Measurements from ENCODE around the gene P2RX1.
A peak's percentile ranks its signal among the peaks of the same experiment; 100 is the strongest.

Gene P2RX1

DNA sequence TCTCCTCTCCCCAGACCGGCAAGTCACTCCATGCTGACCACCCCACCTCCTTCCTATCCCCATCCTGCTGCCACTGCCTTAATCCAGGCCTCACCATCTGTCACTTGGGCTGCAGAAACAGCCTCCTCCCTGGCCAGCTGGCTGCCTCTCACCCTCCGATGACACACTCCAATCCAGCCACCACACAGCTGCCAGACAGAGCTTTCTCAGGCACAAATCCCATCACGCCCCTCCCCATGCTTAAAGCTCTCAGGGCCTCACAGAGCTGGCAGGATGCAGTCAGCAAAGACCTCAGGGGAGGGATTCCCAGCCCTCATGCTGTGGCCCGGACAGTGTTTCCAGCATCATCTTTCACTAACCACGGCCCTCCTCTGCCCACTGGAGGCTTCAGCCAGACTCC, 37.1 kb downstream of the P2RX1 start:
- Histone ChIP-seq H3K4me3 (ENCODE audit: low read length) (no peak overlapping the region), H3K9ac (ENCODE audit: low read length) (no peak overlapping the region), H3K36me3 (ENCODE audit: control insufficient read depth, insufficient read depth, low read length, severe bottlenecking) (peaks cover 21% of the 10 kb centered on the region), H3K27me3 (replicated peaks; ENCODE audit: control insufficient read depth, insufficient read depth, low read length) (no peaks in the 10 kb centered on the region), H3K4me1 (ENCODE audit: control insufficient read depth, insufficient read depth, low read length) (peaks cover 9% of the 10 kb centered on the region), H3K9me3 (ENCODE audit: control insufficient read depth, low read length) (no peaks in the 10 kb centered on the region)
- peak; percentile 68 for DNase-seq (ENCODE audit: low read depth)

DNA sequence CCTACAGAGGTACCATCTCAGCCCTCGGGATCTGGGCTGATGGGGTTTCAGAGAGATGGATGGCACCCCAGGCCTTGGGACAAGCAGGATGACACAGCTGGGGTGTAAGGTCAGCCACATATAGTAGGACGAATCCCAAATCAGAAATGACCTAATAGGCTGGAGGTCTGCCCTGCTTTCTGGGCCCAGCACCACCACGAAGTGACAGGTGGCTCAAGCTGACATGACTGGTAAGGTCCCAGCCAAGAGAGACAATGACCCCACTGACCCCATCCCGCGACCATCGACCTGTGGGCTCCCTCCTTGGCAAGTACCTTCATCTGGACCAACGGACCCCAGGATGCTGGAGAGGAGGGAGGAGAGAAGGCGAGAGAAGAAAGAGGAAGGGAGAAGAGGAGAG, 39.0 kb downstream of the P2RX1 start:
- no peak for DNase-seq (ENCODE audit: low read depth)
- Histone ChIP-seq H3K9ac (ENCODE audit: low read length) (no peak overlapping the region), H3K4me1 (ENCODE audit: control insufficient read depth, insufficient read depth, low read length) (peaks cover 9% of the 10 kb centered on the region), H3K27me3 (replicated peaks; ENCODE audit: control insufficient read depth, insufficient read depth, low read length) (no peaks in the 10 kb centered on the region), H3K36me3 (ENCODE audit: control insufficient read depth, insufficient read depth, low read length, severe bottlenecking) (peaks cover 28% of the 10 kb centered on the region), H3K9me3 (ENCODE audit: control insufficient read depth, low read length) (no peaks in the 10 kb centered on the region), H3K4me3 (ENCODE audit: low read length) (no peak overlapping the region)

DNA sequence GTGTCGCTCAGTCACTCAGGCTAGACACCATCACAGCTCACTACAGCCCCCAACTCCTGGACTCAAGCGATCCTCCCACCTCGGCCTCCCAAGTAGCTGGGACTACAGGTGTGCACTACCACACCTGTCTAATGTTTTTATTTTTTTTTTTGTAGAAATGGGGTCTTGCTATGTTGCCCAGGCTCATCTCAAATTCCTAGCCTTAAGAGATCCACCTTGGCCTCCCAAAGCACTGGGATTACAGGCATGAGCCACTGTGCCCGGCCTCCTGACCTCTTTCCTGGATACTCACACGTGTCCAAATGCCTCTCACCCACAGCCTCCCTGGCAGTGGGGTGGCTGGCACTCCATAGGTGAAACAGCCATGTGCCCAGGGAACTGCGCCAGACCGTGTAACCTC, 40.9 kb downstream of the P2RX1 start:
- DNase-seq (ENCODE audit: low read depth) = no peak
- peaks cover 9% of the 10 kb centered on the region for H3K4me1 ChIP-seq (ENCODE audit: control insufficient read depth, insufficient read depth, low read length)
- H3K4me3 ChIP-seq (ENCODE audit: low read length) = no peak overlapping the region
- peaks cover 27% of the 10 kb centered on the region for H3K36me3 ChIP-seq (ENCODE audit: control insufficient read depth, insufficient read depth, low read length, severe bottlenecking)
- H3K9me3 ChIP-seq (ENCODE audit: control insufficient read depth, low read length) = no peaks in the 10 kb centered on the region
- no peak overlapping the region for H3K9ac ChIP-seq (ENCODE audit: low read length)
- H3K27me3 ChIP-seq (replicated peaks; ENCODE audit: control insufficient read depth, insufficient read depth, low read length) = no peaks in the 10 kb centered on the region

DNA sequence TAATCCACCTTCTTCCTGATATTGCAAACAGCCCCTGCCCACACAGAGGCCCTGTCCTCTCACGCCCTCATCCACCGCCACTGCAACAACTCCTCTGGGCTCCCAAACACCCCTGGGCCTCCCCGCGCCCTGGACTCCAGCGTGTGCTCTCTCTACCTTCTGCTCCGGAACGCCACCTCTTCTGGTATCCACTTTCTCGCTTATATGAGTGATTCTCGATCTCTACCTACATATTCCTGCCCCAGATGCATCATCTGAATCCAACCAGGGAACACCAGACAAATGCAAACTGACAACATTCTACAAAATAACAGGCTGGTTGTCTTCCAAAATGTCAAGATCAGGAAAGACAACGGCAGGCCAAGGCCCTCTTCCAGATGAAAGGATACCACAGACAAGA, 42.4 kb downstream of the P2RX1 start:
- no peaks in the 10 kb centered on the region for H3K4me1 ChIP-seq (ENCODE audit: control insufficient read depth, insufficient read depth, low read length)
- no peak for DNase-seq (ENCODE audit: low read depth)
- no peak overlapping the region for H3K9ac ChIP-seq (ENCODE audit: low read length)
- peaks cover 27% of the 10 kb centered on the region for H3K36me3 ChIP-seq (ENCODE audit: control insufficient read depth, insufficient read depth, low read length, severe bottlenecking)
- no peak overlapping the region for H3K4me3 ChIP-seq (ENCODE audit: low read length)
- no peaks in the 10 kb centered on the region for H3K27me3 ChIP-seq (replicated peaks; ENCODE audit: control insufficient read depth, insufficient read depth, low read length)
- no peaks in the 10 kb centered on the region for H3K9me3 ChIP-seq (ENCODE audit: control insufficient read depth, low read length)

DNA sequence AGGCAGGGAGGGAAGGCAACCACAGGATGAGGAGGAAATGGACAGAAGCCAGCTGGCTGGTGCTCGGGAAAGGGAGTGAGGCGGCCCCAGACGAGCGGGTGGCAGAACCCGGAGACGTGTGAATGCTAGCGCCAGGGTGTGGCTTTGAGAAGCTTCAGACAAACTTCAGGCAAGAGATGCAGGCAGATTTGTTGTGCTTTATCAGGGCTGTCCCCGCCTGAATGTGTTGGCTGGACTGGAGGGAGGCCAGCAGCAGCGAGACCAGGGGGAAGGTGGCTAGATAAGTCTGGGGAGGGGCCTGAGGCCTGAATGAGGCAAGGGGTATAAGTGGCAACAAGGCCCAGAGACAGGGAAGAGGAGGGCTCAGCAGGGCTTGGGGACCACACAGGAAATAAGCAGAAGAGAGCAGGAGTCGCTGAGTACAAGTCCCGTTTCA, 45.4 kb downstream of the P2RX1 start:
- Histone ChIP-seq H3K4me1 (ENCODE audit: control insufficient read depth, insufficient read depth, low read length) (no peaks in the 10 kb centered on the region), H3K9me3 (ENCODE audit: control insufficient read depth, low read length) (no peaks in the 10 kb centered on the region), H3K4me3 (ENCODE audit: low read length) (no peak overlapping the region), H3K27me3 (replicated peaks; ENCODE audit: control insufficient read depth, insufficient read depth, low read length) (no peaks in the 10 kb centered on the region), H3K9ac (ENCODE audit: low read length) (no peak overlapping the region), H3K36me3 (ENCODE audit: control insufficient read depth, insufficient read depth, low read length, severe bottlenecking) (peaks cover 24% of the 10 kb centered on the region)
- no peak for DNase-seq (ENCODE audit: low read depth)

GRCh38 chr17:3867606-3868005, 48.7 kb downstream of the P2RX1 start:
- Histone ChIP-seq H3K36me3 (ENCODE audit: control insufficient read depth, insufficient read depth, low read length, severe bottlenecking) (peaks cover 9% of the 10 kb centered on the region), H3K9me3 (ENCODE audit: control insufficient read depth, low read length) (no peaks in the 10 kb centered on the region), H3K9ac (ENCODE audit: low read length) (no peak overlapping the region), H3K4me3 (ENCODE audit: low read length) (no peak overlapping the region), H3K4me1 (ENCODE audit: control insufficient read depth, insufficient read depth, low read length) (no peaks in the 10 kb centered on the region), H3K27me3 (replicated peaks; ENCODE audit: control insufficient read depth, insufficient read depth, low read length) (no peaks in the 10 kb centered on the region)
- no peak for DNase-seq (ENCODE audit: low read depth)

DNA sequence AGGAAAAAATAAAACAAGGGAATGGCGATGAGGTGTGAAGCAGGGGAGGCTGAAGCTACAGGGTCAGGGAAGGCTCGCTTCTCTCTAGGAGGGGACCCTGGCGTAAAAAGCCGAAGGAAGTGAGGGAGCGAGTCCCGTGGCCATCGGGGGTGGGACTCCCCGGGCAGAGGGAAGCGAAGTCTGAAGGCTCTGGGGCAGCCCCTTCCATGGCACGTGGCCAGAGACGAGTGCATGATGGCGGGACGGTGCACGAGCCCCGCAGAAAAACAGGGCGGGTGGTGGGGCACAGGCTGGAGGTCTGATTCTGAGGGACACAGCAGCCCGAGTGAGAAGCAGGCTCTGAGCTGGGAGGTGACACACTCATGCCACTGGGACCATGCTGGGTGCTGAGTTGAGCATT, 49.2 kb downstream of the P2RX1 start:
- H3K36me3 ChIP-seq (ENCODE audit: control insufficient read depth, insufficient read depth, low read length, severe bottlenecking) = peaks cover 4% of the 10 kb centered on the region
- DNase-seq (ENCODE audit: low read depth) = no peak
- no peaks in the 10 kb centered on the region for H3K9me3 ChIP-seq (ENCODE audit: control insufficient read depth, low read length)
- H3K4me3 ChIP-seq (ENCODE audit: low read length) = no peak overlapping the region
- no peaks in the 10 kb centered on the region for H3K4me1 ChIP-seq (ENCODE audit: control insufficient read depth, insufficient read depth, low read length)
- H3K27me3 ChIP-seq (replicated peaks; ENCODE audit: control insufficient read depth, insufficient read depth, low read length) = no peaks in the 10 kb centered on the region
- no peak overlapping the region for H3K9ac ChIP-seq (ENCODE audit: low read length)

DNA sequence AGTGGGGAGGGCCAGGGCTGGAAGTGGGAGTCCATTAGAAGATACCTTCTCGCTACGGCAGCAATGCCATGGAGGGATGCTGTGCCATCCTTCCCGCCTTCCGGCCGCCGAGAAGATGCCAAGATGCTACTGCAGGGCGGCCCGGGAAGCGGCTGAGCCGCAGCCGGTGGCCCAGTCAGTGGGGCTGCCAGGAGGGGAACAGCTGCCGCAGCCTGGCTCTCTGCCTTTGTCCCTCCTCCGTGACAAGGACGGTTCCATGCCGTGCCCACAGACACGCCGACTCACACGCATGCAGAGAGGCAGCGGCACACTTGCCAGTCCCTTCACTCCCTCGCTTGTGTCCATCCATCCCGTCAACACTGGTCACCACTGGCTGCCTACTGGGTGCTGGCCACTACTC, 50.0 kb downstream of the P2RX1 start:
- no peaks in the 10 kb centered on the region for H3K27me3 ChIP-seq (replicated peaks; ENCODE audit: control insufficient read depth, insufficient read depth, low read length)
- no peaks in the 10 kb centered on the region for H3K9me3 ChIP-seq (ENCODE audit: control insufficient read depth, low read length)
- no peak overlapping the region for H3K4me3 ChIP-seq (ENCODE audit: low read length)
- no peak overlapping the region for H3K9ac ChIP-seq (ENCODE audit: low read length)
- peaks cover 4% of the 10 kb centered on the region for H3K36me3 ChIP-seq (ENCODE audit: control insufficient read depth, insufficient read depth, low read length, severe bottlenecking)
- DNase-seq (ENCODE audit: low read depth) = no peak
- no peaks in the 10 kb centered on the region for H3K4me1 ChIP-seq (ENCODE audit: control insufficient read depth, insufficient read depth, low read length)

- no peaks in the 10 kb centered on the region for H3K27me3 ChIP-seq (replicated peaks; ENCODE audit: control insufficient read depth, insufficient read depth, low read length)
- no peak for DNase-seq (ENCODE audit: low read depth)
- H3K4me1 ChIP-seq (ENCODE audit: control insufficient read depth, insufficient read depth, low read length) = no peaks in the 10 kb centered on the region
- H3K36me3 ChIP-seq (ENCODE audit: control insufficient read depth, insufficient read depth, low read length, severe bottlenecking) = peaks cover 9% of the 10 kb centered on the region
- no peak overlapping the region for H3K4me3 ChIP-seq (ENCODE audit: low read length)
- no peaks in the 10 kb centered on the region for H3K9me3 ChIP-seq (ENCODE audit: control insufficient read depth, low read length)
- H3K9ac ChIP-seq (ENCODE audit: low read length) = no peak overlapping the region
Observed at GRCh38 chr17:3865176-3865575, 51.1 kb downstream of the P2RX1 start.

GRCh38 chr17:3864534-3864933, 51.7 kb downstream of the P2RX1 start:
- DNase-seq (ENCODE audit: low read depth) = no peak
- Histone ChIP-seq H3K4me1 (ENCODE audit: control insufficient read depth, insufficient read depth, low read length) (no peaks in the 10 kb centered on the region), H3K36me3 (ENCODE audit: control insufficient read depth, insufficient read depth, low read length, severe bottlenecking) (peaks cover 9% of the 10 kb centered on the region), H3K9ac (ENCODE audit: low read length) (no peak overlapping the region), H3K9me3 (ENCODE audit: control insufficient read depth, low read length) (no peaks in the 10 kb centered on the region), H3K4me3 (ENCODE audit: low read length) (no peak overlapping the region), H3K27me3 (replicated peaks; ENCODE audit: control insufficient read depth, insufficient read depth, low read length) (no peaks in the 10 kb centered on the region)

- H3K4me1 ChIP-seq (ENCODE audit: control insufficient read depth, insufficient read depth, low read length) = no peaks in the 10 kb centered on the region
- H3K9me3 ChIP-seq (ENCODE audit: control insufficient read depth, low read length) = no peaks in the 10 kb centered on the region
- H3K27me3 ChIP-seq (replicated peaks; ENCODE audit: control insufficient read depth, insufficient read depth, low read length) = no peaks in the 10 kb centered on the region
- peaks cover 9% of the 10 kb centered on the region for H3K36me3 ChIP-seq (ENCODE audit: control insufficient read depth, insufficient read depth, low read length, severe bottlenecking)
- H3K4me3 ChIP-seq (ENCODE audit: low read length) = no peak overlapping the region
- no peak overlapping the region for H3K9ac ChIP-seq (ENCODE audit: low read length)
- DNase-seq (ENCODE audit: low read depth) = no peak
Observed at GRCh38 chr17:3861761-3862681, 54.2 kb downstream of the P2RX1 start.
